PFSK-1 (cell line): ENCODE data around the gene MRTFB.

Experiments
- POLR2AphosphoS5 ChIP-seq: IDR thresholded peaks from 2 replicates; pipeline ENCODE4 v1.6.1; 2012; ENCODE audit warnings: low read depth, mild to moderate bottlenecking, control low read depth, low read length, moderate library complexity
- SIN3A ChIP-seq: IDR thresholded peaks from 2 replicates; pipeline ENCODE4 v1.6.1; 2012; ENCODE audit warnings: mild to moderate bottlenecking, low read length, moderate library complexity, borderline replicate concordance; ENCODE audit not compliant: insufficient read depth
- TAF1 ChIP-seq: IDR thresholded peaks from 2 replicates; pipeline ENCODE4 v1.6.1; 2012; ENCODE audit warnings: low read length, control low read depth, borderline replicate concordance; ENCODE audit not compliant: insufficient read depth

DNA sequence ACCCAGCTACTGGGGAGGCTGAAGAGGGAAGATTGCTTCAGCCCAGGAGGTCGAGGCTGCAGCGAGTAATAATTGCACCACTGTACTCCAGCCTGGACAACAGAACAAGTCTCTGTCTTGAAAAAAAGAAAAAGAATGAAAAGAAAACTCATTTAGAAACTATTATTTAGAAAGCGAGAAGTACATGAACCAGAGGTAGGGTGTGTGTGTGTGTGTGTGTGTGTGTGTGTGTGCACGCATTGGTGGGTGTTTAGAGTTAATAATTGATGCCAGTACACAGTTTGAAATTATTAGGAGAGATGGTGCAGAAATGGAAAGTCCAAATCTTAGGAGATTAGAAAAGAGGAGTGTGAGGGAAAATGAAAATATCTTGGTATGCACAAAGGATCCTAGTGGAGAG, 106.6 kb downstream of the MRTFB start:
- no peak for TF ChIP-seq SIN3A
- no peak for TF ChIP-seq POLR2AphosphoS5
- TF ChIP-seq TAF1: no peak
